ENCODE data around the gene IPO5. TPM values are rescaled to one million over a fixed set of nuclear protein-coding genes. Genes with fewer than 3 reads are reported as not detected.
"Not testable (repeated sequence)": the region's sequence is repeated elsewhere in the genome, so short reads cannot be mapped to it uniquely, and the experiment has no call there.

The IPO5 gene
- total RNA-seq, 2 donors from 2014 or later: 68.5 to 90.2 TPM

DNA sequence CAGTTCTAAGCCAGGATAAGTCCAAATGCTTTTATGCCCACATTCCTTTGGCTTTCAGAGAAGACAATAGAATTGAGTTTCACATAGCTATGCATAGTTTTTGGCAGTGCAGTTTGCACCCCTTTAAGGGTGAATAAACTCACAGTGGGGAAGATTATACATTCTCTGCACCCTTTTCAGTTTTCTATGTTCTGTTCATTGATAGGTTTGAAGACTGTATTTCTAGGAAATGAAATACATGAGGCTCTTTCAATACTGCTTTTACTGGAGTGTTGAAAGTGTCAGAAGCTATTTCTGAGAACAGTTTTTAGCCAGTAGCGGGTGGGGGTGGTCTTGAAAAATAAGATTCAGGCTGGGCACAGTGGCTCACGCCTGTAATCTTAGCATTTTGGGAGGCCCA lies 46.2 kb downstream of the IPO5 start:
- Mint-ChIP-seq H3K4me1 (peaks cover 4% of the 10 kb centered on the region), H3K36me3 (ENCODE audit: low read depth) (peaks cover 11% of the 10 kb centered on the region), H3K27ac (no peak overlapping the region), H3K27me3 (no peaks in the 10 kb centered on the region), H3K4me3 (no peak overlapping the region)
- DNase-seq (no peak), ATAC-seq (no peak)
- H3K9me3 ChIP-seq (ENCODE audit: control insufficient read depth, low read length, poor library complexity, severe bottlenecking): no peaks in the 10 kb centered on the region

DNA sequence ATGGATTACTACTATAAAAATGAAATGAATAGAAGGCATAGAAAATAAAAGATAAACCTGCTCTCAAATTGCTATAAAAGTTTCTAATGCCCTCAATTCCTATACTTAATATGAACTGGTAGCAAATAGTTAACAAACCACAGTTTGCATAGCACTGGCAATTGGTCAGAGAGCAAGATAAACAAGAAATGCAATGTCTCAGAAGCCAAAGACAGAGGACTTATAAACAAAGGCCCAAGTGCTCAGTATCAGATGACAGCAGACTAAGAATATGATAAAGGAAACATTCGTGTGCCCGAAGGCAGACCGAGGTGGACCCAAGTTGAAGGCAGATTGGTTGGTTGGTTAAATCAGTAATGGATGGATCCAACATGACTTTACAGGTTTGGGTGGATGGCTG lies 50.6 kb downstream of the IPO5 start:
- ATAC-seq (no peak), DNase-seq (no peak)
- H3K27ac Mint-ChIP-seq: peak overlapping the region; percentile 54
- H3K4me3 Mint-ChIP-seq: no peak overlapping the region
- no peaks in the 10 kb centered on the region for H3K27me3 Mint-ChIP-seq
- peaks cover 31% of the 10 kb centered on the region for H3K36me3 Mint-ChIP-seq (ENCODE audit: low read depth)
- H3K4me1 Mint-ChIP-seq: peaks cover 8% of the 10 kb centered on the region
- H3K9me3 ChIP-seq (ENCODE audit: control insufficient read depth, low read length, poor library complexity, severe bottlenecking): no peaks in the 10 kb centered on the region

DNA sequence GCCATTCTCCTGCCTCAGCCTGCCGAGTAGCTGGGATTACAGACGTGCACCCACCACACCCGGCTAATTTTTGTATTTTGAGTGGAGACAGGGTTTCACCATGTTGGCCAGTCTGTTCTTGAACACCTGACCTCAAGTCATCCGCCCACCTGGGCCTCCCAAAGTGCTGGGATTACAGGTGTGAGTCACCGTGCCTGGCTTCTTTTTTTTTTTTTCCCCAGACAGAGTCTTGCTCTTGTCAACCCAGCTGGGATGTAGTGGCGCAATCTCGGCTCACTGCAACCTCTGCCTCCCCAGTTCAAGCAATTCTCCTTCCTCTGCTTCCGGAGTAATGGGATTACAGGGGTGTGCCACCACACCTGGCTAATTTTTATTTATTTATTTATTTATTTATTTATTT lies 51.5 kb downstream of the IPO5 start:
- ATAC-seq; H3K27me3 Mint-ChIP-seq; H3K27ac Mint-ChIP-seq; H3K9me3 ChIP-seq (ENCODE audit: control insufficient read depth, low read length, poor library complexity, severe bottlenecking); H3K4me3 Mint-ChIP-seq; H3K4me1 Mint-ChIP-seq; DNase-seq: not testable (repeated sequence)
- H3K36me3 Mint-ChIP-seq (ENCODE audit: low read depth): peaks cover 33% of the 10 kb centered on the region

DNA sequence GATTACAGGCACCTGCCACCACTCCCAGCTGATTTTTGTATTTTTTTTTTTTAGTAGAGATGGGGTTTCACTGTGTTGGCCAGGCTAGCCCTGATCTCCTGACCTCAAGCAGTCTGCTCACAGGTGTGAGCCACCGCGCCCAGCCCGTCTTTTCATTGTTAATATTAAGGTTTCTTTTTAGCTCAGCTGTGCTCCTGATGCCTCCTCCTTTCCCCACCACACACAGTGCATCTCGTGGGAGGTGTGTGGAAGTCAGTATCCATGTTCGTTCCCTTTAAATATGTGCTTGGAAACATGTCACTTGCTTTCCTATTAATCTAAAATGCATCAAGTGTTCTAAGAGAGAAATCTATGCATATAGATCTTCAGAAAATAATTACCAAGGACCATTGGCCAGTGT lies 53.5 kb downstream of the IPO5 start:
- Mint-ChIP-seq H3K27me3 (no peaks in the 10 kb centered on the region), H3K27ac (peak overlapping the region; percentile 29), H3K36me3 (ENCODE audit: low read depth) (peaks cover 33% of the 10 kb centered on the region)

GRCh38 chr13:98013241-98013640 lies 59.8 kb downstream of the IPO5 start:
- H3K9me3 ChIP-seq (ENCODE audit: control insufficient read depth, low read length, poor library complexity, severe bottlenecking): no peaks in the 10 kb centered on the region
- ATAC-seq (no peak), DNase-seq (no peak)
- Mint-ChIP-seq H3K27me3 (no peaks in the 10 kb centered on the region), H3K4me3 (no peak overlapping the region), H3K36me3 (ENCODE audit: low read depth) (peaks cover 18% of the 10 kb centered on the region), H3K4me1 (peaks cover 7% of the 10 kb centered on the region), H3K27ac (no peak overlapping the region)

More for the DNA sequence above, 53.5 kb downstream of the IPO5 start:
- no peak for ATAC-seq
- no peaks in the 10 kb centered on the region for H3K9me3 ChIP-seq (ENCODE audit: control insufficient read depth, low read length, poor library complexity, severe bottlenecking)
- no peak for DNase-seq
- Mint-ChIP-seq H3K4me3 (no peak overlapping the region), H3K4me1 (peaks cover 8% of the 10 kb centered on the region)

GRCh38 chr13:98014766-98015165 lies 61.3 kb downstream of the IPO5 start:
- no peaks in the 10 kb centered on the region for H3K27me3 Mint-ChIP-seq
- H3K9me3 ChIP-seq (ENCODE audit: control insufficient read depth, low read length, poor library complexity, severe bottlenecking): no peaks in the 10 kb centered on the region
- no peak for ATAC-seq
- peaks cover 5% of the 10 kb centered on the region for H3K4me1 Mint-ChIP-seq
- H3K36me3 Mint-ChIP-seq (ENCODE audit: low read depth): peaks cover 14% of the 10 kb centered on the region
- peak overlapping the region; percentile 69 for H3K27ac Mint-ChIP-seq
- no peak for DNase-seq
- no peak overlapping the region for H3K4me3 Mint-ChIP-seq

GRCh38 chr13:98018293-98018692 lies 64.8 kb downstream of the IPO5 start:
- no peak overlapping the region for H3K4me3 Mint-ChIP-seq
- peaks cover 14% of the 10 kb centered on the region for H3K36me3 Mint-ChIP-seq (ENCODE audit: low read depth)
- no peak for DNase-seq
- no peaks in the 10 kb centered on the region for H3K9me3 ChIP-seq (ENCODE audit: control insufficient read depth, low read length, poor library complexity, severe bottlenecking)
- no peak for ATAC-seq
- H3K27ac Mint-ChIP-seq: no peak overlapping the region
- H3K4me1 Mint-ChIP-seq: peaks cover 5% of the 10 kb centered on the region
- H3K27me3 Mint-ChIP-seq: no peaks in the 10 kb centered on the region

- peaks cover 5% of the 10 kb centered on the region for H3K4me1 Mint-ChIP-seq
- H3K27ac Mint-ChIP-seq: no peak overlapping the region
Measured at GRCh38 chr13:98019186-98019585, 65.7 kb downstream of the IPO5 start.

GRCh38 chr13:98020271-98020670 lies 66.8 kb downstream of the IPO5 start:
- no peak overlapping the region for H3K27ac Mint-ChIP-seq
- no peak for DNase-seq
- no peaks in the 10 kb centered on the region for H3K9me3 ChIP-seq (ENCODE audit: control insufficient read depth, low read length, poor library complexity, severe bottlenecking)
- H3K4me3 Mint-ChIP-seq: no peak overlapping the region
- no peaks in the 10 kb centered on the region for H3K27me3 Mint-ChIP-seq
- H3K4me1 Mint-ChIP-seq: no peaks in the 10 kb centered on the region
- H3K36me3 Mint-ChIP-seq (ENCODE audit: low read depth): peaks cover 7% of the 10 kb centered on the region
- no peak for ATAC-seq

More at GRCh38 chr13:98019186-98019585, 65.7 kb downstream of the IPO5 start:
- no peaks in the 10 kb centered on the region for H3K9me3 ChIP-seq (ENCODE audit: control insufficient read depth, low read length, poor library complexity, severe bottlenecking)
- Mint-ChIP-seq H3K36me3 (ENCODE audit: low read depth) (peaks cover 14% of the 10 kb centered on the region), H3K27me3 (no peaks in the 10 kb centered on the region), H3K4me3 (no peak overlapping the region)
- DNase-seq (no peak), ATAC-seq (no peak)

- H3K9me3 ChIP-seq (ENCODE audit: control insufficient read depth, low read length, poor library complexity, severe bottlenecking): no peaks in the 10 kb centered on the region
- H3K36me3 Mint-ChIP-seq (ENCODE audit: low read depth): peaks cover 6% of the 10 kb centered on the region
- no peak overlapping the region for H3K27ac Mint-ChIP-seq
- H3K4me1 Mint-ChIP-seq: no peaks in the 10 kb centered on the region
- no peak overlapping the region for H3K4me3 Mint-ChIP-seq
- DNase-seq: no peak
- ATAC-seq: no peak
- no peaks in the 10 kb centered on the region for H3K27me3 Mint-ChIP-seq
Measured at GRCh38 chr13:98022210-98022609, 68.7 kb downstream of the IPO5 start.

DNA sequence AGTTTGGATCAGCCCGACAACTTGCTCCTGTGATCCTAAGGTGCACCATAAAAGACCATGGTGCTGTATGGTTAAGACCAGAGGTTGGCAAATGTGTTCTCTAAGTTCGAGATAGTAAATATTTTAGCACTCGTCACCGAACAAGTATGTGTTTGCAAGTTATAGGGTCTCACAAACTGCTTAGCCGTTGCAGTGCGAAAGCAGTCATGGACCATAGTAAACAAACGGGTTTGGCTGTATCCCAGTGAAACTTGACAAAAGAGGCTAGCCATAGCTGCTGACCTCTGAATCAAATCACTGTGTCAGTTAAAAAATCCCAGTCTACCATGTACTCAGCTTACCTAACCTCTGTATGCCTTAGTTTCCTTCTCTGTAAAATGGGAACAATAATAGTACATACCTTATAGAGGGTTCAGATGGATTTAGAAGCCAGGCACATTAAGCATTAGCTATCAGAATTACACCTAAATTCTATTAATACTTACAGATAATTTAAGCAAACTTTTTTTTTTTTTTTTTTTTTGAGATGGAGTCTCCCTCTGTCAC lies 72.1 kb downstream of the IPO5 start:
- no peaks in the 10 kb centered on the region for H3K27me3 Mint-ChIP-seq
- peaks cover 2% of the 10 kb centered on the region for H3K36me3 Mint-ChIP-seq (ENCODE audit: low read depth)
- no peaks in the 10 kb centered on the region for H3K4me1 Mint-ChIP-seq
- H3K9me3 ChIP-seq (ENCODE audit: control insufficient read depth, low read length, poor library complexity, severe bottlenecking): no peaks in the 10 kb centered on the region
- no peak overlapping the region for H3K27ac Mint-ChIP-seq
- H3K4me3 Mint-ChIP-seq: no peak overlapping the region
- ATAC-seq: no peak
- no peak for DNase-seq

GRCh38 chr13:98026457-98026857 lies 73.0 kb downstream of the IPO5 start:
- Mint-ChIP-seq H3K4me3 (no peak overlapping the region), H3K4me1 (peaks cover 2% of the 10 kb centered on the region), H3K27me3 (no peaks in the 10 kb centered on the region), H3K36me3 (ENCODE audit: low read depth) (peaks cover 2% of the 10 kb centered on the region), H3K27ac (no peak overlapping the region)
- H3K9me3 ChIP-seq (ENCODE audit: control insufficient read depth, low read length, poor library complexity, severe bottlenecking): no peaks in the 10 kb centered on the region
- no peak for DNase-seq
- no peak for ATAC-seq

DNA sequence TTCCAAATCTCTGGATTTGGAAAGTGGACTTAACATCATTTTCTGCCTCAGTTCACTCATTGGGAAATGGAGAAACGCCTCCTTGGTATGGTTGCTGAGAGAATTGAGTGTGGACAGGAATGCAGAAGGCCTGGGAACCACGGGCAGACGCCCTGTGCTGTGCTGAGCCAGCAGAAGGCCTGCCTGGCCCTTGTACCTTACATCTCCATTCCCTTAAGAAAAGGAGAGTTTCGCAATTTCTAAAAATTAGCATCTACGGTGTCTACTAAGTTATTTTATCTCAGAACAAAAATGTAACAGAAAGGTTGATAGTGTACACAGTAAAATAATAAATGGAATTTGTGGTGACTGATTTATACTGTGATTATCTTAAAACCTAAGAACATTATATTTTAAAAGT lies 78.7 kb downstream of the IPO5 start:
- no peak overlapping the region for H3K4me3 Mint-ChIP-seq
- ATAC-seq (no peak), DNase-seq (no peak)
- no peaks in the 10 kb centered on the region for H3K27me3 Mint-ChIP-seq
- no peak overlapping the region for H3K27ac Mint-ChIP-seq
- H3K4me1 Mint-ChIP-seq: peaks cover 2% of the 10 kb centered on the region
- no peaks in the 10 kb centered on the region for H3K36me3 Mint-ChIP-seq (ENCODE audit: low read depth)
- H3K9me3 ChIP-seq (ENCODE audit: control insufficient read depth, low read length, poor library complexity, severe bottlenecking): no peaks in the 10 kb centered on the region
